HG02973 (cell line): Measurements from ENCODE around the gene RSRC1.
"Not testable (repeated sequence)": the region's sequence is repeated elsewhere in the genome, so short reads cannot be mapped to it uniquely, and the experiment has no call there.

Experiments used
- ATAC-seq: cut with Tn5 transposase; IDR thresholded peaks from one replicate; pipeline ENCODE4 v1.9.1; 2021; ENCODE audit warnings: moderate library complexity; ENCODE audit not compliant: unreplicated experiment

Gene RSRC1

GRCh38 chr3:158109804-158110657 is at the start of gene RSRC1:
TSS of gene RSRC1 (plus strand) at chr3:158110089. CDS start at chr3:158122105, 12,016 bp downstream.
- peak; percentile 75 for ATAC-seq

GRCh38 chr3:158065574-158065973 is 44.3 kb upstream of the RSRC1 start:
- ATAC-seq: not testable (repeated sequence)

GRCh38 chr3:158072790-158073189 is 37.1 kb upstream of the RSRC1 start:
- no peak for ATAC-seq

GRCh38 chr3:158074591-158074990 is 35.3 kb upstream of the RSRC1 start:
- ATAC-seq: no peak

GRCh38 chr3:158079599-158079998 is 30.3 kb upstream of the RSRC1 start:
- ATAC-seq: no peak

GRCh38 chr3:158084651-158085050 is 25.2 kb upstream of the RSRC1 start:
- ATAC-seq: no peak

GRCh38 chr3:158085358-158085757 is 24.5 kb upstream of the RSRC1 start:
- ATAC-seq: no peak

- no peak for ATAC-seq
Measured at GRCh38 chr3:158085931-158086330, 24.0 kb upstream of the RSRC1 start.

GRCh38 chr3:158086361-158086760 is 23.5 kb upstream of the RSRC1 start:
- no peak for ATAC-seq

- ATAC-seq: no peak
Measured at GRCh38 chr3:158086776-158087175, 23.1 kb upstream of the RSRC1 start.

- ATAC-seq: no peak
Measured at GRCh38 chr3:158091531-158091930, 18.4 kb upstream of the RSRC1 start.

GRCh38 chr3:158093526-158093925 is 16.4 kb upstream of the RSRC1 start:
- ATAC-seq: no peak

- peak; percentile 57 for ATAC-seq
Measured at GRCh38 chr3:158094235-158095110, 15.4 kb upstream of the RSRC1 start.

- ATAC-seq: no peak
Measured at GRCh38 chr3:158095111-158095813, 14.6 kb upstream of the RSRC1 start.

- ATAC-seq: no peak
Measured at GRCh38 chr3:158095814-158096704, 13.8 kb upstream of the RSRC1 start.

GRCh38 chr3:158097081-158097592 is 12.8 kb upstream of the RSRC1 start:
- no peak for ATAC-seq

GRCh38 chr3:158097593-158098308 is 12.1 kb upstream of the RSRC1 start:
- peak; percentile 81 for ATAC-seq

- no peak for ATAC-seq
Measured at GRCh38 chr3:158098309-158098639, 11.6 kb upstream of the RSRC1 start.

- no peak for ATAC-seq
Measured at GRCh38 chr3:158098834-158099424, 11.0 kb upstream of the RSRC1 start.
